GM21619 (cell line): ENCODE data around the gene PRICKLE2.
A peak's percentile ranks its signal among the peaks of the same experiment; 100 is the strongest.

ENCODE experiments used
- ATAC-seq: cut with Tn5 transposase; IDR thresholded peaks from one replicate; pipeline ENCODE4 v1.9.1; 2021; ENCODE audit not compliant: unreplicated experiment

The PRICKLE2 gene

GRCh38 chr3:64163019-64163754 is 62.1 kb downstream of the PRICKLE2 start:
- peak; percentile 11 for ATAC-seq

DNA sequence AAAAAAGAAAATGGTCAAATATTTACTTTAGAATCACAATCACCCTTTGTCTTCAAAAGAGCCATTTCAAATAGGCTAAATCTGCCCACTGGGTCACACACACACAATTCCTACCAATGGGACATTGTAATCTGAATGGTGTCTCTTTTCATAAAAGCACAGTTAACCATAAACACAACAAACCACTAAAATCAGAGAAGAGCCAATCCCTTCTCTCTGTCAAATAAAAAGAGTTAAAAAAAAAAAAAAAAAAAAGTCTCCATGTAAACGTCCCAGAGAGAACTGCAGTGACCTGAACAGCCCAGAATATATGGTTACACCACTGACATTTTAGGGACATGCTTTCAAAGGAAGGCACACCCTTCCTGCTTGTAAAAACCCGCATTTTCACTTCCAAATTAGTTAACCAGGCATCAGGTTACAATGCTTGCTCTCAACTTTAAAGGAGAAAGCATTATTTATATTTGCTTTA is 63.7 kb downstream of the PRICKLE2 start:
- no peak for ATAC-seq

DNA sequence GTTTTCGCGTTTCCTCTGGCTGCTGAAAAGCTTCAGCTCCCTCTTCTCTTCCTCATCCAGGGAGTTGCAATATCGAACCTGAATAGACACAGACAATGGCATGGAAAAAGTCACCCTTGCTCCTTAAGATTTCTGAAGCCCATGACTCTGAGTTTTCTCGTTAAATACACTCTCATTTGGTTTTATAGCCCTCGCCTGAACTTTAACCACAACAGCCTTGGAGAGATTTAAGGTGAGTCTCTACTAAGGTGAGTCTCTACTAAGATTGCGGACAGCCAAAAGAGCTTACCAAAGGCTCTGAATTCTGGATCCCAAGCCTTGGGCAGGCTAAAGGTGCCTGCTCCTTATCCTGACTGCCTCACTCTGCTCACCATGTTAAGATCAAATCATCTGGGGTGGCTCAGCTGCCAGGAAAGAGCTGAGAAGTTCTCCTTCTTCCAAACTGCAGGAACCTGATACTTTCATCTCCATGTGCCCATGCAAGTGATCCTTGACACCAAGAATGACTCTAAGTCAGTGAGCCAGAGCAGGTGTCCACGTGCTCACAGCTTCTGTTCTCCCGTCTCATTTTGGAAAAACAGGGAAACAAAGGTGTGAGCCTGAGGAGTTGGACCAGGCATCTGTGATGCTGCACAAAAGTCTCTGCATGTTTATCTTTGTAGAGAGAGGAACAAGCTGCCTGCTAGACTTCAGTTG is 65.1 kb downstream of the PRICKLE2 start:
- no peak for ATAC-seq

GRCh38 chr3:64158334-64158733 is 66.9 kb downstream of the PRICKLE2 start:
- ATAC-seq: no peak

- ATAC-seq: no peak
Observed at GRCh38 chr3:64157150-64158035, 67.9 kb downstream of the PRICKLE2 start.

- no peak for ATAC-seq
Observed at GRCh38 chr3:64155328-64155727, 69.9 kb downstream of the PRICKLE2 start.

- ATAC-seq: no peak
Observed at GRCh38 chr3:64152676-64153466, 72.4 kb downstream of the PRICKLE2 start.

DNA sequence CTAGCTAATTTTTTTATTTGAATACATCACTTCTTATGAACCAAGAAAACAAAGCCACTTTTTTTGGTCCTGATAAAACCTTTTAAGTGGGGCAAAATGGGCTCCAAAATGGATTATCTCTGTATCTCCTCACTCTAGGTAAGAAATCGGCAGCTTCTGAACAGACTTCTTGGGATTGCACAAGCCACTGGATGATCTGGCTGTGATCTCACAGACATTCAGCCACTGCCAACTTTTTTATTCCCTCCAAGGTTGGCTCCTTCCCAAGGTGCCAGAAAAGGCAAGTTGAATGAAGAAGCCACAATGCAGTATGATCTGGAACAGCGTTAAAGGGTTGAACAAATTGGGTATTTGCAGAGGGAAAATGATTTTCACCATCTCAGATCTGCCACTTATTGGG is 73.2 kb downstream of the PRICKLE2 start:
- no peak for ATAC-seq

- no peak for ATAC-seq
Observed at GRCh38 chr3:64151342-64151871, 73.9 kb downstream of the PRICKLE2 start.

- no peak for ATAC-seq
Observed at GRCh38 chr3:64150623-64151207, 74.6 kb downstream of the PRICKLE2 start.

GRCh38 chr3:64149886-64150285 is 75.4 kb downstream of the PRICKLE2 start:
- ATAC-seq: no peak

DNA sequence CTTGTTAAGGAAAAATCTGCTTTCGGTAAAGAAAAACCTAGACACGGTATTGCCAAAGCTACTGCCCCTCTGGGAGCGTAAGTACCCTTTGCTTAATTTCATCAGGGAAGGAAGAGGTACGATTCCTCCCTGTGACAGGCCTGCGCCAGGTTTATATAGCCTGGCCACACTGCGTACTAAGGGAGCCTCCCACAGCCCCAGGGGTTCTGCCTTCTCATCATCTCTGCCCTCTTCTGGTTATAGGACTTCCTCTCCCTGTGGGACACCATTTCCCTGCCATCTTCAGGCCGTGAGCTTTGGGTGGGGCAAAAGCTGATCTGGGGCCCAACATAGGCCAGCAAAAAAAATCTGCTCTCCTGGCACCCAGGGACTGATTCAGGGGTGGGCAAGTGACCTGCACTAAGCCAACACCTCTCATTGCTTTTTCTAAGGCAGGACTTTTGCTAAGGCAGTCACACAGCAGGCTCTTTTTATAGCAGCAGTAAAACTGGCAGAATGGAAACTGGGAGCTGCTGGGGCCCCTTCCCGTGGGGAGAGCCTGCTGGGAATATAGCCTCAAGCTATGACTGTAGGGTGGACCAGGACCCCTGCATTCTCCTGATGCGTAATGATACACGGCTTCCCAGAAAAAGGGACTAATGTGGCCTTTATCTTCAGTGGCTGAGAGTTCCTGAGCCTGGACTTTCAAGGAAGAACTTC is 76.2 kb downstream of the PRICKLE2 start:
- ATAC-seq: no peak

DNA sequence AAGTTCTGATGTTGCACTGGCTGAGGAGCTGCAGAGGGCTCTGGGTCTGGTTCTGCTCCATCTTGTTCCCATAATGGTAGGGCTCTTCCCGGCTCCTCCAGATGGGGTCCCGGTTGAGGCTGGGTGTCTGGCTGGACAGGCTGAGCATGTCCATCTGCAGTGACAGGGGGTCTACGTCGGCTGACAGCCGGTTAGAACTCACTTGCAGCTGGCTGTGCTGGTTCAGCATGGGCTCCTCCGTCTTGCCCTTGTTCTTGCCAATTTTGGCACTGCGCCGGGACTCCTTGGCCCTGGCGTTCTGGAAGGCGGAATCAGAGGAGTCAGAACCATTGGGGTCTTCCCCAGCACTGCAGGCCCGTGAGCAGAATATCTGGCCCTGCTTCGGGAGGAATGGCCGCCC is 78.1 kb downstream of the PRICKLE2 start:
- ATAC-seq: no peak

GRCh38 chr3:64145438-64145837 is 79.8 kb downstream of the PRICKLE2 start:
- no peak for ATAC-seq

- ATAC-seq: no peak
Observed at GRCh38 chr3:64144241-64144900, 80.9 kb downstream of the PRICKLE2 start.

DNA sequence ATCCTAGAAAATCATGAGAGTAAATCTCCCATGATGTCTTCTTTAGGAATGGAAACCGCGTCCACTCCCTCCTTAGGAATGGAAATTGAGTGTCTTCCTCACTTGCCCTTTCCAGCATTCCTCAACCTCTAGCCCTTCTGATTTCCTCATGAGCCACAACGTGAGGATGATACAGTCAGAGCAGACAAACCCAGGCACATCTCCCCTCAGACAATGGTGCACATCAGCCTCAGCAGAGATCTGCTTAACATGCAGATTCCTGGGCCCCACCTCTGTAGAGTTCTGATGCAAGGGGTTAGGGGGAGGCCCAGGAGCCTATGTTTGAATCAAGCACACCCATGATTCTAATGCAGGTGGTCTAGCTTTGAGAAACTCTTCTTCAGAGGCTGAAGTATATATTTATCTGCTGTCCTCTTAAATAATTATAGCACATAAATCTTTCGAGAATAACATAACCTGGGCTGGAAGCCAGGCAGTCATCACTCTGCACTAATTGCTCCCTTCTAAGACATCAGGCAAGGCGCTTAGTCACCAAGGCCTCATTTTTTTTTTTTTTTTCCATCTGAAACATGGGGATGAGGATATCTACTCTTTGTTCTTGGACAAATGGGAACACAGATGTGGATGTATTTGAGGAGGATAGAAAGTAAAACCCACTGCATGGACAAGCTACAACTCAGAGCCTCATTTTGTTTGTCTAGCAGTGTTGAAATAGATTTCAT is 81.7 kb downstream of the PRICKLE2 start:
- ATAC-seq: no peak

DNA sequence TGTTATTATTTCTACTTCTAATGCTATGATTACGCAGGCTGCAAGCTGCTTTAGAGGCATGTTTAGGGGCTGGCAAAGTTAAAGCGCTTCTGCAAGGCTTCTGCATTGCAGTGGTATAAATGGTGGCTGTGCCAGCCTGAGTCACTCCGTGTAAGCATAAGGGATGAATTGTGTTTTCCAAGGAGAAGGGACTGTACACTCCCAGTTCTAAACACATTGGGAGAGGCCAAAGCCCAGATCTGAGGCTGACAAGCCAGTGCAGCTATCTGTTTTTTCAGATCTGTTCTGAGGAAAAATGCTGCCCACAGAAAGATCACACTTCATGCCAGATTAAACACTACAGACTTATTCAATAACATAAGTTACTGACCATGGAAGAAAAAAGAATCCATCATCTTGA is 83.8 kb downstream of the PRICKLE2 start:
- no peak for ATAC-seq

GRCh38 chr3:64140651-64141050 is 84.6 kb downstream of the PRICKLE2 start:
- ATAC-seq: no peak
